OCI-LY1 (cell line): ENCODE measurements around the gene MAPT.

ENCODE experiments used
- EZH2 ChIP-seq: fragments of 200-600 bp; sonication (generic), shearing (Covaris generic); IDR thresholded peaks from 2 replicates; pipeline ENCODE4 v1.8.0; 2017; ENCODE audit warnings: borderline replicate concordance, mixed run types, mild to moderate bottlenecking, antibody characterized with exemption, low read length, moderate library complexity, mixed read lengths
- TF ChIP-seq, protein P1 (sequence below): fragments of 200-600 bp; sonication (generic), shearing (Covaris generic); IDR thresholded peaks from 2 replicates; pipeline ENCODE4 v1.5.1; 2017; ENCODE audit warnings: mild to moderate bottlenecking, antibody characterized with exemption, low read length, moderate library complexity, mixed read lengths

DNA sequence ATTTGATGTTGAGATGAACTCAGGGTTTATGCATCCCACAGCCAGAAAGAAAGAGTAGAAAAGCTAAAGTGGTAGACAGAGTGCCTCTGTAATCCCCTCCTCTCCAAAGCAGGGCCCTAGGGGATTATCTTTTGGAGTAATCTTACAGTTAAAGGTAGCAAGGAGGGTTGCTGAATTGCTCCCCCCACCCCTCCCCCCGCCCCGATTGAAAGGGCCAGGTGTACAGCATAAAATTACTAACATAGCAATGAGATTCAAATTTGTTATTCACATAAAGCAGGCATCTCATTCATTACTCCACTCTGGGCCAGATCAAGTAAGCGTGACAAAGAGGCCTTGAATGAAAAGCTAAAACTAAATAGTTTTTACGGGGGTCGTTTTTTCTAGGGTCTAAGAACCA lies 177.4 kb downstream of the MAPT start:
- TF ChIP-seq, protein P1, sequence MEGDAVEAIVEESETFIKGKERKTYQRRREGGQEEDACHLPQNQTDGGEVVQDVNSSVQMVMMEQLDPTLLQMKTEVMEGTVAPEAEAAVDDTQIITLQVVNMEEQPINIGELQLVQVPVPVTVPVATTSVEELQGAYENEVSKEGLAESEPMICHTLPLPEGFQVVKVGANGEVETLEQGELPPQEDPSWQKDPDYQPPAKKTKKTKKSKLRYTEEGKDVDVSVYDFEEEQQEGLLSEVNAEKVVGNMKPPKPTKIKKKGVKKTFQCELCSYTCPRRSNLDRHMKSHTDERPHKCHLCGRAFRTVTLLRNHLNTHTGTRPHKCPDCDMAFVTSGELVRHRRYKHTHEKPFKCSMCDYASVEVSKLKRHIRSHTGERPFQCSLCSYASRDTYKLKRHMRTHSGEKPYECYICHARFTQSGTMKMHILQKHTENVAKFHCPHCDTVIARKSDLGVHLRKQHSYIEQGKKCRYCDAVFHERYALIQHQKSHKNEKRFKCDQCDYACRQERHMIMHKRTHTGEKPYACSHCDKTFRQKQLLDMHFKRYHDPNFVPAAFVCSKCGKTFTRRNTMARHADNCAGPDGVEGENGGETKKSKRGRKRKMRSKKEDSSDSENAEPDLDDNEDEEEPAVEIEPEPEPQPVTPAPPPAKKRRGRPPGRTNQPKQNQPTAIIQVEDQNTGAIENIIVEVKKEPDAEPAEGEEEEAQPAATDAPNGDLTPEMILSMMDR = no peak
- TF ChIP-seq EZH2 = no peak
